ENCODE data around the gene SUOX. TPM values are rescaled to one million over a fixed set of nuclear protein-coding genes. Genes with fewer than 3 reads are reported as not detected.

SUOX gene
- total RNA-seq: 1 to 10 TPM; 2.4 to 2.7 TPM

- peak; percentile 61 for DNase-seq
- CTCF ChIA-PET: interaction anchor here (0.6 to 6.0 kb wide), 26 partner anchors 10 to 467 kb away, joined by 3 to 102 read pairs (median 6); partner anchors contain the start of genes IKZF4, PA2G4, RAB5B and ZC3H10
- Mint-ChIP-seq H3K27ac (no peak within 1 kb of the TSS), H3K36me3 (peaks cover 9% of the 10 kb centered on the region), H3K9me3 (no peaks in the 10 kb centered on the region), H3K4me3 (peak within 1 kb of the TSS; percentile 60), H3K27me3 (peaks cover 5% of the 10 kb centered on the region), H3K4me1 (ENCODE audit: low read depth) (peaks cover 19% of the 10 kb centered on the region)
- intact Hi-C loops (cut with micrococcal nuclease): loop anchor here (1.0 to 5.0 kb wide), 3 partner anchors 32 to 105 kb away; partner anchors contain the start of genes PA2G4 and RPS26
- POLR2A ChIA-PET: interaction anchor here (1.0 to 1.3 kb wide), 3 partner anchors 10 to 49 kb away, joined by 3 to 4 read pairs (median 3); no protein-coding TSS in a partner anchor
These were observed at the start of gene SUOX for GRCh38 chr12:55996715-55997534. Gene SUOX (plus strand): TSS chr12:55997276. CDS start chr12:56002222, 4,946 bp downstream.

DNA sequence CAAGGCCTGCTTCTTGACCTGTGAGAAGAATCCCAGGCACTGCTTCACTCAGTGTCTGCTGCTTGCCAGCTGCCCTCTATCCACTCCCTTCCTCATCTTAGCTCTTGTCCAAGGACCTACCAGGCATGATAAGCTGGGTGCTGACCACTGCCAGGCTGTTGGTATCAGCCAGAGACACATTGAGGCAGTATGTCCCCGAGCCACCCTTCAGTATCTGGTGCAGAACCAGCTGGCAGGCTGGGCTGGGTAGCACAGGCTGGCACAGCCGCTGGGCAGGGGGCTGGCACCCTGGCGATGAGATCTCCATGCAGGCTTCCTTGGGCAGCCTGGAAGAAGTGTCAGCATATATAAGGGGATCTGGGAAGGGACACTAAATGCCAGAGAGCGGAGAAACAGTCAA, 41.7 kb upstream of the SUOX start:
- H3K27ac Mint-ChIP-seq: peak overlapping the region; percentile 59
- peaks cover 20% of the 10 kb centered on the region for H3K4me1 Mint-ChIP-seq (ENCODE audit: low read depth)
- intact Hi-C loops (cut with micrococcal nuclease): no loop called here
- no peaks in the 10 kb centered on the region for H3K9me3 Mint-ChIP-seq
- ChIA-PET POLR2A (interaction anchor here (1.2 to 3.8 kb wide), 2 partner anchors 13 to 19 kb away, joined by 4 to 15 read pairs; partner anchors contain the start of gene RAB5B), CTCF (interaction anchor here (0.8 to 2.0 kb wide), 4 partner anchors 15 to 217 kb away, joined by 3 to 12 read pairs (median 4); no protein-coding TSS in a partner anchor)
- H3K36me3 Mint-ChIP-seq: peaks cover 37% of the 10 kb centered on the region
- no peak overlapping the region for H3K4me3 Mint-ChIP-seq
- no peak for DNase-seq
- H3K27me3 Mint-ChIP-seq: no peaks in the 10 kb centered on the region

DNA sequence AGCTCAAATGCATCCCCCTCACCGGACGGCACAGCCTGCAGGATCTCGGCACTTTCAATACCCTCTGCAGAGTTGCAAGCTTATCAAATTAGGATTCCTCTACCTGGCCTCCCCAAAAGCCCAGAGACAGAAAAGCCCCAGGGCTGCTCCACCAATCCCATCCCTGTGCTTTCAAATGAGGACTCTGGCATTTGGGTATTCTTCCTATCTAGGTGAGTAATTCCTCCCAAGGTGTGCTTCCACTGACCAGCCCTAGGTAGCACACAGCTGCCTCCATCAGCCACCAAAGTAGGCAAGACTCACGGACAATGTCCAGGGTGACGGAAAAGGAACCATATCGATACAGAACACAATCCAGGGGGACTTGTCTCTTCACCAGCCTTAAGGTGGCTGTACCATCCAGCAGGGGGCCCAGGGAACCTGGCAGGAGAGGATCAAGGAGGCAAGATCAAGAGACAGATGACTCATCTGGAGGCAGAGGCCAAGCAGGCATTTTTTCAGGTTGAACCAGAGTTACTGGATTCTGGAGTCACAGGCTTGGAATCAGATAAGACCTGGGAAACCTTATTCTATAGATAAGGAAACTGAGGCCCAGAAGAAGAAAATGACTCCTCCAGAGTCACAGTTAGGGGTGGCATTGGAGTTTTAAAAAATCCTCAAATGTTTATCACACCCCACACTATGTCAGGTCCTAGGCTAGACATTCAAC, 41.1 kb upstream of the SUOX start:
- DNase-seq: peak; percentile 69
- CTCF ChIA-PET: interaction anchor here (0.6 to 2.0 kb wide), 7 partner anchors 16 to 217 kb away, joined by 3 to 12 read pairs (median 3); no protein-coding TSS in a partner anchor
- Mint-ChIP-seq H3K9me3 (no peaks in the 10 kb centered on the region), H3K36me3 (peaks cover 36% of the 10 kb centered on the region), H3K27me3 (no peaks in the 10 kb centered on the region), H3K27ac (peak overlapping the region; percentile 59), H3K4me1 (ENCODE audit: low read depth) (peaks cover 20% of the 10 kb centered on the region), H3K4me3 (no peak overlapping the region)
- POLR2A ChIA-PET: interaction anchor here (1.0 to 3.8 kb wide), 3 partner anchors 13 to 20 kb away, joined by 4 to 15 read pairs (median 4); partner anchors contain the start of gene RAB5B
- intact Hi-C loops (cut with micrococcal nuclease): no loop called here

DNA sequence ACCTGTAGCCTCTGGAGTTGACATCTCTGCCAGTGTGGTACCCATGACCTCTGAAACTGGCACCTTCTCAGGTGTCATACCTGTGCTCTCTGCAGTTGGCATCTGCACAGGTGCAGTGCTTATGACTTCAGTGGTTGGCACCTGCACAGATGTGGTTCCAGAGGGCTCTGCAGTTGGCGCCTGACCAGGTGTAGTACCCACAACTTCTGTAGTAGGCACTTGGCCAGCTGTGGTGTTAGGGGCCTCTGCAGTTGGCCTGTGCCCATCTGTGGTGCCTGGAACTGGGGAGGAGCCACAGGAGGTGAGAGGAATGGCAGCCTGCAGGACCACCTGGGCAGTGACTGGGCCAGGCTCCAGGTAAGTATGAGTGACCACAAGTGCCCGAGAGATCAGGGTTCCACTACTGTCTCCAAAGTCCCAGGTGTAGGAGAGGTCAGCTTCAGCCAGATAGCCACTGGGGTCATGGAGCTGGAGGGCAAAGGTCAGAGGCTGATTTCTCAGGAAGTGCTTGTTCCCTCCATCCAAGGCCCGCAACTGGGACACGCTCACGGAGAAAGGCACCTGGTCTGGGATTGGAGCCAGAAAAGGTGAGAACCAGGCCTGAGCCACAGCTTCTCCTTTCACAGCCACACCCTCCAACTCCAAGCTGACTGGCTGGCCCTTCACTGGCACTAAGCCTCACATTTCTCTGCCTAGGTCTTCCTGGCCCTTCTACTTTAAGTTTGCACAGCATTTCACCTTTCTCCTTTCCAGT, 39.8 kb upstream of the SUOX start:
- Mint-ChIP-seq H3K4me3 (no peak overlapping the region), H3K4me1 (ENCODE audit: low read depth) (peaks cover 20% of the 10 kb centered on the region), H3K27ac (peak overlapping the region; percentile 46), H3K36me3 (peaks cover 23% of the 10 kb centered on the region), H3K27me3 (no peaks in the 10 kb centered on the region), H3K9me3 (no peaks in the 10 kb centered on the region)
- POLR2A ChIA-PET: interaction anchor here (1.0 to 3.8 kb wide), 4 partner anchors 11 to 22 kb away, joined by 4 to 15 read pairs (median 5); partner anchors contain the start of gene RAB5B
- no peak for DNase-seq
- CTCF ChIA-PET: interaction anchor here (0.6 to 1.8 kb wide), 6 partner anchors 11 to 219 kb away, joined by 3 read pairs; no protein-coding TSS in a partner anchor
- intact Hi-C loops (cut with micrococcal nuclease): no loop called here

DNA sequence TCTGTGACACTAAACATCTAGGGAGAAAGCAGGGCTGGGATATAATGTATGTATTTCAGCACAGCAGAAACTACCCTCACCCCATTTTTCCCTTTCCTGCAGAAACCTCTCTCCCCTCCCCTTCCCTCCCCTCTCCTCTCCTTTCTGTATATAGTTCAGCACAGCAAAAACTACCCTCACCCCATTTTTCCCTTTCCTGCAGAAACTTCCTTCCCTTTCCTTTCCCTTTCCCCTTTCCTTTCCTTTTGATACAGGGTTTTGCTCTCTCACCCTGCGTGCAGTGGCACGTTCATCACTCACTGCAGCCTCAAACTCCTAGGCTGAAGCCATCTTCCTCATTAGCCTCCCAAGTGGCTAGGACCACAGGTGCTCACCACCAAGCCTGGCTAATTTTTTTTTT, 33.3 kb upstream of the SUOX start:
- peaks cover 15% of the 10 kb centered on the region for H3K36me3 Mint-ChIP-seq
- no peak overlapping the region for H3K27ac Mint-ChIP-seq
- CTCF ChIA-PET: no interaction called here

GRCh38 chr12:55965240-55965639, 31.8 kb upstream of the SUOX start:
- Mint-ChIP-seq H3K36me3 (peaks cover 23% of the 10 kb centered on the region), H3K4me1 (ENCODE audit: low read depth) (peaks cover 21% of the 10 kb centered on the region), H3K4me3 (no peak overlapping the region), H3K27me3 (no peaks in the 10 kb centered on the region), H3K27ac (no peak overlapping the region), H3K9me3 (no peaks in the 10 kb centered on the region)
- ChIA-PET POLR2A (no interaction called here), CTCF (interaction anchor here (1.2 kb wide), 1 partner anchor 120 kb away, joined by 3 read pairs; no protein-coding TSS in a partner anchor)
- intact Hi-C loops (cut with micrococcal nuclease): no loop called here
- no peak for DNase-seq

More for the DNA sequence above, 33.3 kb upstream of the SUOX start:
- POLR2A ChIA-PET: no interaction called here
- H3K9me3 Mint-ChIP-seq: no peaks in the 10 kb centered on the region
- H3K4me3 Mint-ChIP-seq: no peak overlapping the region
- intact Hi-C loops (cut with micrococcal nuclease): no loop called here
- H3K27me3 Mint-ChIP-seq: no peaks in the 10 kb centered on the region
- H3K4me1 Mint-ChIP-seq (ENCODE audit: low read depth): peaks cover 23% of the 10 kb centered on the region
- no peak for DNase-seq

- POLR2A ChIA-PET: no interaction called here
- H3K27ac Mint-ChIP-seq: peak within 1 kb of the TSS; percentile 80
- H3K4me3 Mint-ChIP-seq: peak within 1 kb of the TSS; percentile 85
- DNase-seq: no peak
- H3K9me3 Mint-ChIP-seq: no peaks in the 10 kb centered on the region
- intact Hi-C loops (cut with micrococcal nuclease): no loop called here
- peaks cover 26% of the 10 kb centered on the region for H3K36me3 Mint-ChIP-seq
- no peaks in the 10 kb centered on the region for H3K27me3 Mint-ChIP-seq
- H3K4me1 Mint-ChIP-seq (ENCODE audit: low read depth): peaks cover 21% of the 10 kb centered on the region
- CTCF ChIA-PET: no interaction called here
These were observed 31.1 kb upstream of the SUOX start, which contains the start of gene PMEL for GRCh38 chr12:55965941-55966407. Gene PMEL (minus strand): TSS chr12:55966042. CDS start chr12:55966011, 31 bp downstream.

DNA sequence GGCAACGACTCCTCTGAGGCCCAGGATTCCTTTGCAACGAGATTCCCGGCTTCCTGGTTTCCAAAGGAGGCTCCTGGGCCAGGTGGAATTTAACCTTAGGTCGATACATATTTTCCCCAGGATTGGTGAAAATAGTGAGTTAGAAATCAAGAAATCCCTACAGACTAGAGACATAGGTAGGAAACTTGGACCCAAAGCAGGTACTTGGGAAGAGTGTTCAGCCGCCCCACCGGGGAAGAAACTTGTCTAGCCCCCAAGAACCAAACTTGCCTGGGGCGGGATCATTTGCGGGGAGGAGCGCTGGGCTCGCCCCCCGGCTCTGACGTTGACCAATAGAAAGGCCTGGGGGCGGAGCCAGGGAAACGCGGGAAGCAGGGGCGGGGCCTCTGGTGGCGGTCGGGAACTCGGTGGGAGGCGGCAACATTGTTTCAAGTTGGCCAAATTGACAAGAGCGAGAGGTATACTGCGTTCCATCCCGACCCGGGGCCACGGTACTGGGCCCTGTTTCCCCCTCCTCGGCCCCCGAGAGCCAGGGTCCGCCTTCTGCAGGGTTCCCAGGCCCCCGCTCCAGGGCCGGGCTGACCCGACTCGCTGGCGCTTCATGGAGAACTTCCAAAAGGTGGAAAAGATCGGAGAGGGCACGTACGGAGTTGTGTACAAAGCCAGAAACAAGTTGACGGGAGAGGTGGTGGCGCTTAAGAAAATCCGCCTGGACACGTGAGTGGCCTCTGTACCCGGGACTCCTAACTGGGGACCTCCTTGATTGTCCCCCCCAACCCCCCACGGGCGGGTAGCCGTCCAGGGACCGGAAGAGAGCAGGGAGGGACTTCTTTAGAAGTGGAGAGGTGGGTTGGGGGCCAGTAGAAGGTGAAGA, 30.4 kb upstream of the SUOX start, which contains the start of gene CDK2:
TSS of gene CDK2 (plus strand) at position 423 of the 874 bp plus-strand sequence. CDS start at position 602, 179 bp downstream.
- peaks cover 21% of the 10 kb centered on the region for H3K4me1 Mint-ChIP-seq (ENCODE audit: low read depth)
- no peaks in the 10 kb centered on the region for H3K9me3 Mint-ChIP-seq
- peak within 1 kb of the TSS; percentile 85 for H3K4me3 Mint-ChIP-seq
- H3K36me3 Mint-ChIP-seq: peaks cover 29% of the 10 kb centered on the region
- intact Hi-C loops (cut with micrococcal nuclease): no loop called here
- peak within 1 kb of the TSS; percentile 80 for H3K27ac Mint-ChIP-seq
- DNase-seq: peak; percentile 94
- ChIA-PET POLR2A (no interaction called here), CTCF (interaction anchor here (2.2 kb wide), 1 partner anchor 27 kb away, joined by 11 read pairs; no protein-coding TSS in a partner anchor)
- H3K27me3 Mint-ChIP-seq: no peaks in the 10 kb centered on the region

GRCh38 chr12:55969356-55969755, 27.7 kb upstream of the SUOX start:
- no peak overlapping the region for H3K27ac Mint-ChIP-seq
- ChIA-PET CTCF (interaction anchor here (2.2 kb wide), 1 partner anchor 30 kb away, joined by 11 read pairs; no protein-coding TSS in a partner anchor), POLR2A (interaction anchor here (0.5 kb wide), 1 partner anchor 240 kb away, joined by 3 read pairs; no protein-coding TSS in a partner anchor)
- peaks cover 21% of the 10 kb centered on the region for H3K4me1 Mint-ChIP-seq (ENCODE audit: low read depth)
- H3K4me3 Mint-ChIP-seq: no peak overlapping the region
- DNase-seq: no peak
- no peaks in the 10 kb centered on the region for H3K27me3 Mint-ChIP-seq
- no peaks in the 10 kb centered on the region for H3K9me3 Mint-ChIP-seq
- peaks cover 33% of the 10 kb centered on the region for H3K36me3 Mint-ChIP-seq
- intact Hi-C loops (cut with micrococcal nuclease): no loop called here

GRCh38 chr12:55970775-55971174, 26.3 kb upstream of the SUOX start:
- Mint-ChIP-seq H3K27ac (no peak overlapping the region), H3K36me3 (peaks cover 33% of the 10 kb centered on the region), H3K27me3 (no peaks in the 10 kb centered on the region), H3K4me3 (no peak overlapping the region), H3K4me1 (ENCODE audit: low read depth) (peaks cover 19% of the 10 kb centered on the region), H3K9me3 (no peaks in the 10 kb centered on the region)
- CTCF ChIA-PET: interaction anchor here (1.1 kb wide), 1 partner anchor 26 kb away, joined by 3 read pairs; no protein-coding TSS in a partner anchor
- intact Hi-C loops (cut with micrococcal nuclease): loop anchor here (10.0 kb wide), 1 partner anchor 254 kb away; the partner anchor contains the start of genes NABP2 and RNF41
- DNase-seq: no peak
- POLR2A ChIA-PET: no interaction called here
